K562 (cell line): ENCODE results near the gene USP20. TPM values are rescaled to one million over a fixed set of nuclear protein-coding genes. Genes with fewer than 3 reads are reported as not detected.

Source experiments
- CBX1 ChIP-seq: sonication (generic); IDR thresholded peaks from 2 replicates; pipeline ENCODE4 v1.6.1; 2016; ENCODE audit warnings: antibody characterized with exemption, low read depth, mild to moderate bottlenecking
- CREM ChIP-seq: IDR thresholded peaks from 2 replicates; pipeline ENCODE4 v1.6.1; 2014; ENCODE audit warnings: antibody characterized with exemption, low read depth
- CSDE1 ChIP-seq, 2 experiments: fragments of 450-650 bp; IDR thresholded peaks; 2 replicates each; pipeline ENCODE4 v1.6.1; 2016; ENCODE audit warnings: mild to moderate bottlenecking in 1 of 2
- MCM2 ChIP-seq: fragments of 450-650 bp; IDR thresholded peaks from 2 replicates; pipeline ENCODE4 v1.6.1; 2017; ENCODE audit warnings: low read depth, mild to moderate bottlenecking
- RHOXF2B ChIP-seq: fragments of 250-450 bp; sonication (Bioruptor Pico); conservative IDR thresholded peaks from 2 replicates; pipeline ENCODE4 v1.5.1; 2021
- SP2 ChIP-seq: IDR thresholded peaks from 2 replicates; pipeline ENCODE4 v1.6.1; 2011; ENCODE audit warnings: mild to moderate bottlenecking, low read depth, low read length, moderate library complexity; ENCODE audit not compliant: poor library complexity, severe bottlenecking; ENCODE audit errors: extremely low read depth
- SRF ChIP-seq, 2 experiments: fragments of 250-450, 450-650 bp in 1 of 2; sonication (Bioruptor Pico) in 1 of 2; sonication (generic) in 1 of 2; formaldehyde crosslinking; IDR thresholded peaks; 2 replicates each; pipeline versions ENCODE4 v1.5.0 to v1.5.1; 2020 to 2022; ENCODE audit warnings: mild to moderate bottlenecking in 1 of 2, missing genetic modification reagents in 1 of 2
- ZBTB7A ChIP-seq: IDR thresholded peaks from 2 replicates; pipeline ENCODE4 v1.6.1; 2011; ENCODE audit warnings: low read depth, mild to moderate bottlenecking, low read length, moderate library complexity, borderline replicate concordance; ENCODE audit not compliant: control insufficient read depth
- ZNF212 ChIP-seq: fragments of 450-650 bp; formaldehyde crosslinking; IDR thresholded peaks from 2 replicates; pipeline ENCODE4 v1.4.0; 2020; ENCODE audit warnings: mild to moderate bottlenecking
- ZNF586 ChIP-seq: fragments of 450-650 bp; formaldehyde crosslinking; conservative IDR thresholded peaks from 2 replicates; pipeline ENCODE4 v1.4.0; 2020; ENCODE audit warnings: mild to moderate bottlenecking, moderate library complexity
- ZNF740 ChIP-seq, 3 experiments: fragments of 200-800 bp in 1 of 3; sonication (Bioruptor generic) in 1 of 3; sonication (generic) in 1 of 3; formaldehyde crosslinking in 1 of 3; IDR thresholded peaks; 2 replicates each; pipeline versions ENCODE4 v1.6.1 to v1.8.0; 2016 to 2022; ENCODE audit warnings: mild to moderate bottlenecking in 2 of 3, missing compliant biosample characterization in 2 of 3, missing genetic modification characterization in 2 of 3, missing genetic modification reagents in 1 of 3
- polyA plus RNA-seq, 8 experiments: library from polyadenylated mRNA; depleted of rRNA in 4 of 8; stranded (reverse) in 5 of 8; unstranded in 3 of 8; fragments of >200 nt; fragmentation: Nextera tagmentation in 2 of 8; fragmentation: Illumina TruSeq in 1 of 8; extraction: Ambion mirVana in 2 of 8; extraction: Trizol in 1 of 8; gene quantifications; 2 replicates each; pipeline versions ENCODE4 v1.2.1 to v1.2.3, GENCODE V29; 2011 to 2014; ENCODE audit warnings: inconsistent platforms in 1 of 8, missing spikeins in 1 of 8
- total RNA-seq, 7 experiments: library from RNA; depleted of rRNA in 6 of 7; stranded (reverse); fragments of >200 nt in 6 of 7; fragmentation: Illumina TruSeq in 2 of 7; extraction: Trizol in 2 of 7; gene quantifications; 2 replicates each; pipeline versions ENCODE4 v1.2.1 to v1.2.3, GENCODE V29; 2011 to 2021; ENCODE audit warnings: low replicate concordance in 1 of 7
- TF ChIP-seq, protein P1 (sequence below): fragments of 450-650 bp; IDR thresholded peaks from 2 replicates; pipeline ENCODE4 v1.6.1; 2016; ENCODE audit warnings: borderline replicate concordance
- TF ChIP-seq, protein P2 (sequence below), 2 experiments: fragments of 150-350 bp in 1 of 2; IDR thresholded peaks; 2 replicates each; pipeline ENCODE4 v1.6.1; 2012 to 2016; ENCODE audit warnings: low read depth in 2 of 2, low read length in 2 of 2, mild to moderate bottlenecking in 1 of 2, moderate library complexity in 1 of 2

The USP20 gene
- total and polyA plus RNA-seq, 9 of the 15 experiments (the other 6 are each of a cell fraction or from before 2014, with no cell fraction given): 1.9 to 136 (median 49.1) TPM

GRCh38 chr9:129823935-129824601 lies 11.2 kb upstream of the USP20 start, which contains the start of gene TOR1A (continued):
- TF ChIP-seq, protein P1, sequence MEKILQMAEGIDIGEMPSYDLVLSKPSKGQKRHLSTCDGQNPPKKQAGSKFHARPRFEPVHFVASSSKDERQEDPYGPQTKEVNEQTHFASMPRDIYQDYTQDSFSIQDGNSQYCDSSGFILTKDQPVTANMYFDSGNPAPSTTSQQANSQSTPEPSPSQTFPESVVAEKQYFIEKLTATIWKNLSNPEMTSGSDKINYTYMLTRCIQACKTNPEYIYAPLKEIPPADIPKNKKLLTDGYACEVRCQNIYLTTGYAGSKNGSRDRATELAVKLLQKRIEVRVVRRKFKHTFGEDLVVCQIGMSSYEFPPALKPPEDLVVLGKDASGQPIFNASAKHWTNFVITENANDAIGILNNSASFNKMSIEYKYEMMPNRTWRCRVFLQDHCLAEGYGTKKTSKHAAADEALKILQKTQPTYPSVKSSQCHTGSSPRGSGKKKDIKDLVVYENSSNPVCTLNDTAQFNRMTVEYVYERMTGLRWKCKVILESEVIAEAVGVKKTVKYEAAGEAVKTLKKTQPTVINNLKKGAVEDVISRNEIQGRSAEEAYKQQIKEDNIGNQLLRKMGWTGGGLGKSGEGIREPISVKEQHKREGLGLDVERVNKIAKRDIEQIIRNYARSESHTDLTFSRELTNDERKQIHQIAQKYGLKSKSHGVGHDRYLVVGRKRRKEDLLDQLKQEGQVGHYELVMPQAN: peak; percentile 98
- TF ChIP-seq ZNF740 (CRISPR knock-in tag; IDR thresholded peaks at IDR 0.05) (no peak), ZNF740 (tag; IDR thresholded peaks at IDR 0.05) (no peak), CREM (peak; percentile 89), SRF (CRISPR knock-in tag; IDR thresholded peaks at IDR 0.05) (peak in 1 of 2 experiments; percentile 87; a peak in 2 of 4 replicates), MCM2 (no peak), ZBTB7A (peak; percentile 23; the same call in 1 of the 2 replicates), CBX1 (peak; percentile 96), SP2 (no peak), ZNF586 (no peak), ZNF212 (no peak), CSDE1 (IDR thresholded peaks at IDR 0.05) (peak in 1 of 2 experiments; percentile 97; a peak in 2 of 4 replicates), RHOXF2B (CRISPR knock-in tag) (no peak)
- TF ChIP-seq, protein P2, sequence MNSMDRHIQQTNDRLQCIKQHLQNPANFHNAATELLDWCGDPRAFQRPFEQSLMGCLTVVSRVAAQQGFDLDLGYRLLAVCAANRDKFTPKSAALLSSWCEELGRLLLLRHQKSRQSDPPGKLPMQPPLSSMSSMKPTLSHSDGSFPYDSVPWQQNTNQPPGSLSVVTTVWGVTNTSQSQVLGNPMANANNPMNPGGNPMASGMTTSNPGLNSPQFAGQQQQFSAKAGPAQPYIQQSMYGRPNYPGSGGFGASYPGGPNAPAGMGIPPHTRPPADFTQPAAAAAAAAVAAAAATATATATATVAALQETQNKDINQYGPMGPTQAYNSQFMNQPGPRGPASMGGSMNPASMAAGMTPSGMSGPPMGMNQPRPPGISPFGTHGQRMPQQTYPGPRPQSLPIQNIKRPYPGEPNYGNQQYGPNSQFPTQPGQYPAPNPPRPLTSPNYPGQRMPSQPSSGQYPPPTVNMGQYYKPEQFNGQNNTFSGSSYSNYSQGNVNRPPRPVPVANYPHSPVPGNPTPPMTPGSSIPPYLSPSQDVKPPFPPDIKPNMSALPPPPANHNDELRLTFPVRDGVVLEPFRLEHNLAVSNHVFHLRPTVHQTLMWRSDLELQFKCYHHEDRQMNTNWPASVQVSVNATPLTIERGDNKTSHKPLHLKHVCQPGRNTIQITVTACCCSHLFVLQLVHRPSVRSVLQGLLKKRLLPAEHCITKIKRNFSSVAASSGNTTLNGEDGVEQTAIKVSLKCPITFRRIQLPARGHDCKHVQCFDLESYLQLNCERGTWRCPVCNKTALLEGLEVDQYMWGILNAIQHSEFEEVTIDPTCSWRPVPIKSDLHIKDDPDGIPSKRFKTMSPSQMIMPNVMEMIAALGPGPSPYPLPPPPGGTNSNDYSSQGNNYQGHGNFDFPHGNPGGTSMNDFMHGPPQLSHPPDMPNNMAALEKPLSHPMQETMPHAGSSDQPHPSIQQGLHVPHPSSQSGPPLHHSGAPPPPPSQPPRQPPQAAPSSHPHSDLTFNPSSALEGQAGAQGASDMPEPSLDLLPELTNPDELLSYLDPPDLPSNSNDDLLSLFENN (IDR thresholded peaks at IDR 0.05; ENCODE audit: low read depth in 2 of 2, low read length in 2 of 2): no peak
